GM12878 (cell line): ENCODE data around the gene ENOX1. TPM values are rescaled to one million over a fixed set of nuclear protein-coding genes. Genes with fewer than 3 reads are reported as not detected.

ENCODE experiments used
- ATAC-seq: fragments of 200-7000 bp; cut with Tn5 transposase; 3 replicates; pipeline ENCODE4 v1.9.1; 2020; ENCODE audit warnings: mild to moderate bottlenecking, moderate library complexity
- BruUV-seq: library from RNA; stranded (reverse); fragments of 400-500 nt; replicated peaks from 2 replicates; lab custom pipeline; 2021; lab: Mats Ljungman, UMichigan
- CTCF ChIA-PET: fragments of 300-600 bp; sonication (Branson Sonifier 250); formaldehyde crosslinking; extraction: SDS; loops from one replicate; lab custom pipeline; 2021; ENCODE audit warnings: inconsistent platforms; lab: Yijun Ruan, JAX
- POLR2A ChIA-PET: fragments of 350-600 bp; formaldehyde crosslinking; extraction: SDS; loops from one replicate; lab custom pipeline; 2021; ENCODE audit warnings: inconsistent platforms; lab: Charles Lee
- RAD21 ChIA-PET: fragments of 300-600 bp; sonication (Branson Sonifier 250); formaldehyde crosslinking; loops from one replicate; lab custom pipeline; 2023; ENCODE audit warnings: antibody characterized with exemption; ENCODE audit not compliant: unreplicated experiment; lab: Charles Lee
- SMC1A ChIA-PET: fragments of 300-600 bp; sonication (Branson Sonifier 250); formaldehyde crosslinking; loops from one replicate; lab custom pipeline; 2023; ENCODE audit not compliant: unreplicated experiment, uncharacterized antibody; lab: Charles Lee
- DNase-seq: peaks from one replicate; pipeline ENCODE4 v3.0.0-alpha.2; 2011; ENCODE audit warnings: low read depth, low spot score
- FAIRE-seq: peaks from 3 replicates; lab custom pipeline; 2011; peaks lifted over from hg19 to GRCh38; lab: Jason Lieb, UNC
- H2AFZ ChIP-seq: 2 replicates; pipeline ENCODE4 v1.6.0; 2011; ENCODE audit warnings: low read depth, low read length, control low read depth; ENCODE audit not compliant: control insufficient read depth
- H3K27ac ChIP-seq: 2 replicates; pipeline ENCODE4 v1.5.1; 2011; ENCODE audit warnings: control low read depth; ENCODE audit not compliant: control insufficient read depth, insufficient read depth
- H3K27me3 ChIP-seq, 2 experiments: replicated peaks in 1 of 2; 2 replicates each; pipeline versions ENCODE4 v1.6.0 to v1.6.1; 2011; ENCODE audit warnings: low read length in 1 of 2; ENCODE audit not compliant: control insufficient read depth in 2 of 2, insufficient read depth in 2 of 2
- H3K36me3 ChIP-seq, 2 experiments: 2 replicates each; pipeline ENCODE4 v1.5.1; 2011; ENCODE audit warnings: low read length in 1 of 2; ENCODE audit not compliant: control insufficient read depth in 2 of 2, insufficient read depth in 2 of 2
- H3K4me1 ChIP-seq: 2 replicates; pipeline ENCODE4 v1.6.1; 2011; ENCODE audit warnings: mild to moderate bottlenecking, low read length, moderate library complexity, mixed read lengths; ENCODE audit not compliant: control insufficient read depth, insufficient read depth
- H3K4me2 ChIP-seq: 2 replicates; pipeline ENCODE4 v1.6.0; 2011; ENCODE audit warnings: control low read depth; ENCODE audit not compliant: control insufficient read depth, insufficient read depth
- H3K4me3 ChIP-seq: fragments of 200-600 bp; sonication (generic); 2 replicates; pipeline ENCODE4 v1.5.1; 2016
- H3K79me2 ChIP-seq: 2 replicates; pipeline ENCODE4 v1.6.0; 2011; ENCODE audit warnings: low read length; ENCODE audit not compliant: control insufficient read depth, insufficient read depth
- H3K9ac ChIP-seq: 2 replicates; pipeline ENCODE4 v1.8.0; 2011; ENCODE audit warnings: low read length, control low read depth, mixed read lengths; ENCODE audit not compliant: control insufficient read depth, insufficient read depth
- H3K9me3 ChIP-seq: replicated peaks from 3 replicates; pipeline ENCODE4 v1.5.1; 2011; ENCODE audit warnings: mild to moderate bottlenecking, low read length; ENCODE audit not compliant: control insufficient read depth, insufficient read depth
- H4K20me1 ChIP-seq: 2 replicates; pipeline ENCODE4 v1.6.0; 2011; ENCODE audit not compliant: control insufficient read depth, insufficient read depth
- IKZF1 ChIP-seq: fragments of 450-650 bp; conservative IDR thresholded peaks from 2 replicates; pipeline ENCODE4 v1.6.1; 2017; ENCODE audit warnings: antibody characterized with exemption, mild to moderate bottlenecking
- WGBS: methylation state at CpG from one replicate; pipeline ENCODE4 v1.1.6; 2016; ENCODE audit warnings: low lambda C conversion rate; ENCODE audit not compliant: insufficient replicate concordance, insufficient coverage; ENCODE audit errors: missing lambda C conversion rate; 5-methylcytosine and 5-hydroxymethylcytosine counted together
- in situ Hi-C: fragments of 300-500 bp; cut with MboI; formaldehyde crosslinking; loops from 9 replicates; pipeline ENCODE4 v1.14.3; 2018; ENCODE audit warnings: mixed read lengths
- intact Hi-C: fragments of 100-400 bp; cut with micrococcal nuclease; formaldehyde crosslinking; loops from one replicate; pipeline ENCODE4 v1.14.2; 2022; ENCODE audit not compliant: unreplicated experiment
- polyA plus RNA-seq, 11 experiments: library from polyadenylated mRNA; depleted of rRNA in 4 of 11; unstranded in 6 of 11; stranded (reverse) in 5 of 11; fragments of >200 nt; fragmentation: Nextera tagmentation in 4 of 11; fragmentation: Illumina TruSeq in 1 of 11; extraction: Ambion mirVana in 4 of 11; extraction: Trizol in 1 of 11; gene quantifications; 1 replicate in 1 of 11; 2 replicates in 10 of 11; pipeline versions ENCODE4 v1.2.1 to v1.2.3, GENCODE V29; 2011 to 2016; ENCODE audit warnings: inconsistent platforms in 2 of 11, missing spikeins in 2 of 11, low read depth in 1 of 11
- total RNA-seq, 4 experiments: library from RNA; depleted of rRNA in 3 of 4; stranded (reverse); fragments of >200 nt in 3 of 4; fragmentation: Illumina TruSeq in 1 of 4; extraction: Trizol in 1 of 4; gene quantifications; 2 replicates each; pipeline versions ENCODE4 v1.2.1 to v1.2.3, GENCODE V29; 2013 to 2021
- TF ChIP-seq, protein P1 (sequence below): IDR thresholded peaks from 2 replicates; pipeline ENCODE4 v1.6.1; 2012; ENCODE audit warnings: mild to moderate bottlenecking, low read depth, low read length

The ENOX1 gene
- total and polyA plus RNA-seq, 10 of the 15 experiments (the other 5 are each of a cell fraction or from before 2014, with no cell fraction given), result 0.11 to 0.26 (median 0.15) TPM

DNA sequence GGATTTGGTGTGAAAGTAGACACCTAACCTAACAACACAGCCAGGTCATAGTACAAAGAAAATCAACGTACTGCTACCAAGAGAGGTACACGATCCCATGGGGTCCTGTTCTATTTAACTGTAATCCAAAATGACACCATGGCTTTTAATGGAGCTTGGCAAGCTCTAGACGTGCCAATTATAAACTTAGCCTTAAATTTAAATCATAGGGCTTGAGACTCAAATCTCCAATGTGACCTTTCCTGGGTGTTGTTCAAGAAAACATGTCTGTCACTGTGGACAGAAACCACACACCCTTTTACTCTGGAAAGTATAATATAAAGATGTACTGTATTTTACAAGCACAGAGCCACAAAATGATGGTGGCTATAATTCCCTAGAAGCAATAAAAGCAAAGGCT lies 299.3 kb downstream of the ENOX1 start:
- in situ Hi-C loops (no loop called here), intact Hi-C loops (no loop called here)
- Histone ChIP-seq H3K79me2 (no peaks in the 10 kb centered on the region), H3K4me1 (no peaks in the 10 kb centered on the region), H3K27ac (no peak overlapping the region), H3K27me3 (no peaks in the 10 kb centered on the region; a peak in 1 of 4 replicates), H4K20me1 (no peaks in the 10 kb centered on the region), H3K9ac (no peak overlapping the region)
- POLR2A ChIA-PET, result no interaction called here
- SMC1A ChIA-PET, result no interaction called here
- WGBS, result 6% methylated on average over 3 of the region's 3 CpGs
- DNase-seq (no peak), ATAC-seq (no peak)
- TF ChIP-seq, protein P1, sequence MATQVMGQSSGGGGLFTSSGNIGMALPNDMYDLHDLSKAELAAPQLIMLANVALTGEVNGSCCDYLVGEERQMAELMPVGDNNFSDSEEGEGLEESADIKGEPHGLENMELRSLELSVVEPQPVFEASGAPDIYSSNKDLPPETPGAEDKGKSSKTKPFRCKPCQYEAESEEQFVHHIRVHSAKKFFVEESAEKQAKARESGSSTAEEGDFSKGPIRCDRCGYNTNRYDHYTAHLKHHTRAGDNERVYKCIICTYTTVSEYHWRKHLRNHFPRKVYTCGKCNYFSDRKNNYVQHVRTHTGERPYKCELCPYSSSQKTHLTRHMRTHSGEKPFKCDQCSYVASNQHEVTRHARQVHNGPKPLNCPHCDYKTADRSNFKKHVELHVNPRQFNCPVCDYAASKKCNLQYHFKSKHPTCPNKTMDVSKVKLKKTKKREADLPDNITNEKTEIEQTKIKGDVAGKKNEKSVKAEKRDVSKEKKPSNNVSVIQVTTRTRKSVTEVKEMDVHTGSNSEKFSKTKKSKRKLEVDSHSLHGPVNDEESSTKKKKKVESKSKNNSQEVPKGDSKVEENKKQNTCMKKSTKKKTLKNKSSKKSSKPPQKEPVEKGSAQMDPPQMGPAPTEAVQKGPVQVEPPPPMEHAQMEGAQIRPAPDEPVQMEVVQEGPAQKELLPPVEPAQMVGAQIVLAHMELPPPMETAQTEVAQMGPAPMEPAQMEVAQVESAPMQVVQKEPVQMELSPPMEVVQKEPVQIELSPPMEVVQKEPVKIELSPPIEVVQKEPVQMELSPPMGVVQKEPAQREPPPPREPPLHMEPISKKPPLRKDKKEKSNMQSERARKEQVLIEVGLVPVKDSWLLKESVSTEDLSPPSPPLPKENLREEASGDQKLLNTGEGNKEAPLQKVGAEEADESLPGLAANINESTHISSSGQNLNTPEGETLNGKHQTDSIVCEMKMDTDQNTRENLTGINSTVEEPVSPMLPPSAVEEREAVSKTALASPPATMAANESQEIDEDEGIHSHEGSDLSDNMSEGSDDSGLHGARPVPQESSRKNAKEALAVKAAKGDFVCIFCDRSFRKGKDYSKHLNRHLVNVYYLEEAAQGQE, result no peak
- no peak for TF ChIP-seq IKZF1
- TF ChIP-seq, all 136 proteins: peak for 0
- H3K9me3 ChIP-seq, result no peaks in the 10 kb centered on the region
- ChIA-PET RAD21 (no interaction called here), CTCF (no interaction called here)
- no peak overlapping the region for H2AFZ ChIP-seq
- no TSS peak for BruUV-seq
- no peak overlapping the region for H3K4me3 ChIP-seq
- FAIRE-seq, result no peak
- H3K4me2 ChIP-seq, result no peak overlapping the region
- no peaks in the 10 kb centered on the region for H3K36me3 ChIP-seq
